Parathyroid adenoma (tissue), 2 donors: ENCODE data around the gene GPR171.

Experiments
- H2AFZ ChIP-seq: fragments of 300-600 bp; sonication (generic); one replicate; pipeline ENCODE4 v1.7.0; 2017; ENCODE audit warnings: antibody characterized with exemption, mild to moderate bottlenecking
- H3K27ac ChIP-seq: fragments of 300-600 bp; sonication (generic); one replicate; pipeline ENCODE4 v1.7.0; 2017
- H3K27me3 ChIP-seq: fragments of 300-600 bp; sonication (generic); one replicate; pipeline ENCODE4 v1.7.0; 2017; ENCODE audit warnings: low read length; ENCODE audit not compliant: control insufficient read depth, insufficient read depth
- H3K36me3 ChIP-seq: fragments of 300-600 bp; sonication (generic); one replicate; pipeline ENCODE4 v1.7.0; 2017; ENCODE audit warnings: low read length; ENCODE audit not compliant: control insufficient read depth, insufficient read depth
- H3K4me1 ChIP-seq: fragments of 300-600 bp; sonication (generic); one replicate; pipeline ENCODE4 v1.7.0; 2017; ENCODE audit warnings: control low read depth
- H3K4me2 ChIP-seq: fragments of 300-600 bp; sonication (generic); one replicate; pipeline ENCODE4 v1.7.0; 2017; ENCODE audit warnings: low read length
- H3K4me3 ChIP-seq: fragments of 300-600 bp; sonication (generic); one replicate; pipeline ENCODE4 v1.7.0; 2017; ENCODE audit warnings: low read depth, low read length
- H3K79me2 ChIP-seq: fragments of 300-600 bp; sonication (generic); one replicate; pipeline ENCODE4 v1.7.0; 2017; ENCODE audit warnings: control low read depth
- H3K9ac ChIP-seq: fragments of 300-600 bp; sonication (generic); one replicate; pipeline ENCODE4 v1.7.0; 2017; ENCODE audit warnings: mild to moderate bottlenecking
- H3K9me3 ChIP-seq: fragments of 300-600 bp; sonication (generic); one replicate; pipeline ENCODE4 v1.7.0; 2017; ENCODE audit warnings: low read length; ENCODE audit not compliant: control insufficient read depth
- CTCF ChIP-seq: fragments of 300-600 bp; sonication (generic); IDR thresholded peaks from one replicate; pipeline ENCODE4 v1.7.0; 2017; ENCODE audit warnings: antibody characterized with exemption, mild to moderate bottlenecking
- donor health status: primary hyperparathyroidism.

The GPR171 gene

GRCh38 chr3:151152455-151153079 lies 50.4 kb downstream of the GPR171 start:
- H3K4me1 ChIP-seq, result peaks cover 8% of the 10 kb centered on the region
- no peaks in the 10 kb centered on the region for H3K79me2 ChIP-seq
- H3K36me3 ChIP-seq, result no peaks in the 10 kb centered on the region
- no peaks in the 10 kb centered on the region for H3K27me3 ChIP-seq
- no peak overlapping the region for H3K4me2 ChIP-seq
- no peak overlapping the region for H2AFZ ChIP-seq
- no peaks in the 10 kb centered on the region for H3K9me3 ChIP-seq
- H3K4me3 ChIP-seq, result no peak overlapping the region
- H3K27ac ChIP-seq, result no peak overlapping the region
- H3K9ac ChIP-seq, result no peak overlapping the region
- no peak for TF ChIP-seq CTCF
